ENCODE results near the gene PHETA1.

DNA sequence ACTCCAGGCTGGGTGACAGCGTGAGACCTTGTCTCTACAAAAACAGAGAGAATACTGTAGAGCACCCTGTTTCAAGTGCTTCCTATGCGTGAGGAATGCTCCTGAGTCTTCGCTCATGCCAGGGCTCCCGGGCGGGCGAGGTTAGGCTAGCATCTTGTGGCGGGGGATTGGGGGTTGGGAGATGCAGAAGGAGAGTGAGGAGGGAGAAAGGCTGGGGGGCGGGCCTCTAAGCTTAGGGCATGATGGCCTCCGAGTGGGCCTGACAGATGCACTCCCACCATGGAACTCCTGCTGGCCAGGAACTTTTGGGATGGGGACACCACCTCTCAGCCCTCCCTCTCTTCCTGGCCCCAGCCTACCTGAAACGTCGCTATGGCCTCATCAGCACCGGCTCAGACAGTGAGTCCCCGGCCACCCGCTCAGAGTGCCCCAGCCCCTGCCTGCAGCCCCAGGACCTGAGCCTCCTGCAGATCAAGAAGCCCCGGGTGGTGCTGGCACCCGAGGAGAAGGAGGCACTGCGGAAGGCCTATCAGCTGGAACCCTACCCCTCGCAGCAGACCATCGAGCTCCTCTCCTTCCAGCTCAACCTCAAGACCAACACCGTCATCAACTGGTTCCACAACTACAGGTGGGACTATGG lies 27.3 kb downstream of the PHETA1 start:
- TF ChIP-seq POLR2AphosphoS5 (IDR thresholded peaks at IDR 0.05; ENCODE audit: low read depth, low read length) (no peak), POLR2A (IDR thresholded peaks at IDR 0.05; ENCODE audit: low read depth, low read length) (no peak)
